H1 (cell line): Measurements from ENCODE around the gene DHX32. TPM values are rescaled to one million over a fixed set of nuclear protein-coding genes. Genes with fewer than 3 reads are reported as not detected.

ENCODE experiments used
- CTCF ChIA-PET: fragments of 300-600 bp; sonication (Branson Sonifier 250); formaldehyde crosslinking; loops from one replicate; lab custom pipeline; 2021; ENCODE audit not compliant: partially characterized antibody; lab: Charles Lee
- POLR2A ChIA-PET: fragments of 300-600 bp; sonication (Branson Sonifier 250); formaldehyde crosslinking; loops from one replicate; lab custom pipeline; 2021; ENCODE audit warnings: inconsistent platforms; ENCODE audit not compliant: partially characterized antibody; lab: Charles Lee
- DNase-seq, 2 experiments: peaks; one replicate each; pipeline versions ENCODE4 v3.0.0 to v3.0.0-alpha.2; 2010 to 2022; ENCODE audit warnings: low spot score in 2 of 2, low read depth in 1 of 2, mixed read lengths in 1 of 2
- FAIRE-seq: peaks from 2 replicates; lab custom pipeline; 2011; peaks lifted over from hg19 to GRCh38; lab: Jason Lieb, UNC
- H2AFZ ChIP-seq: 2 replicates; pipeline ENCODE4 v1.8.1; 2012; ENCODE audit warnings: low read length, inconsistent platforms
- H2AK5ac ChIP-seq: 2 replicates; pipeline ENCODE4 v1.6.1; 2013; ENCODE audit warnings: low read depth, low read length
- H2BK120ac ChIP-seq: replicated peaks from 2 replicates; pipeline ENCODE3; 2013; ENCODE audit warnings: low read depth, low read length, inconsistent platforms
- H2BK12ac ChIP-seq: 2 replicates; pipeline ENCODE4 v1.6.1; 2013; ENCODE audit warnings: low read depth, low read length
- H2BK15ac ChIP-seq: 2 replicates; pipeline ENCODE4 v1.6.1; 2013; ENCODE audit warnings: low read length
- H2BK20ac ChIP-seq: 2 replicates; pipeline ENCODE4 v1.6.1; 2013; ENCODE audit warnings: low read length
- H2BK5ac ChIP-seq: 2 replicates; pipeline ENCODE4 v1.6.1; 2013; ENCODE audit warnings: low read depth, low read length
- H3K14ac ChIP-seq: 2 replicates; pipeline ENCODE4 v1.6.1; 2013; ENCODE audit warnings: inconsistent platforms; ENCODE audit not compliant: insufficient read length
- H3K18ac ChIP-seq: 2 replicates; pipeline ENCODE4 v1.6.1; 2013; ENCODE audit warnings: low read length; ENCODE audit errors: extremely low read depth
- H3K23ac ChIP-seq: 2 replicates; pipeline ENCODE4 v1.6.1; 2013; ENCODE audit warnings: inconsistent platforms; ENCODE audit not compliant: insufficient read length
- H3K23me2 ChIP-seq: 2 replicates; pipeline ENCODE4 v1.6.1; 2013; ENCODE audit warnings: low read depth, low read length
- H3K27ac ChIP-seq: 2 replicates; pipeline ENCODE4 v1.6.1; 2011; ENCODE audit warnings: low read depth, low read length, inconsistent platforms
- H3K27me3 ChIP-seq, 4 experiments: replicated peaks in 1 of 4; 1 replicate in 1 of 4; 2 replicates in 3 of 4; pipeline versions ENCODE4 v1.6.1 to v1.8.1; 2011 to 2013; ENCODE audit warnings: low read length in 3 of 4, mild to moderate bottlenecking in 3 of 4, inconsistent platforms in 2 of 4, mixed read lengths in 2 of 4, moderate library complexity in 1 of 4; ENCODE audit not compliant: control insufficient read depth in 3 of 4, insufficient read depth in 3 of 4; ENCODE audit errors: extremely low read depth in 1 of 4
- H3K36me3 ChIP-seq, 4 experiments: 2 replicates each; pipeline versions ENCODE4 v1.6.1 to v1.8.1; 2011 to 2013; ENCODE audit warnings: mild to moderate bottlenecking in 4 of 4, low read length in 3 of 4, moderate library complexity in 2 of 4, control low read depth in 1 of 4, inconsistent platforms in 1 of 4; ENCODE audit not compliant: insufficient read depth in 4 of 4, control insufficient read depth in 2 of 4
- H3K4ac ChIP-seq: replicated peaks from 2 replicates; pipeline ENCODE3; 2013; ENCODE audit warnings: low read length, low read depth, mixed read lengths, inconsistent platforms; ENCODE audit not compliant: insufficient read length
- H3K4me1 ChIP-seq, 4 experiments: replicated peaks in 1 of 4; 1 replicate in 1 of 4; 2 replicates in 3 of 4; pipeline versions ENCODE4 v1.6.1 to v1.8.1; 2011 to 2013; ENCODE audit warnings: low read length in 3 of 4, inconsistent platforms in 2 of 4, mixed read lengths in 1 of 4; ENCODE audit not compliant: insufficient read depth in 4 of 4, control insufficient read depth in 3 of 4
- H3K4me2 ChIP-seq, 2 experiments: 2 replicates each; pipeline versions ENCODE4 v1.6.1 to v1.8.1; 2011 to 2013; ENCODE audit warnings: low read depth in 2 of 2, low read length in 2 of 2, control low read depth in 1 of 2, inconsistent platforms in 1 of 2, mild to moderate bottlenecking in 1 of 2; ENCODE audit not compliant: insufficient read depth in 1 of 2
- H3K4me3 ChIP-seq, 4 experiments: fragments of 200-600, 300-600 bp in 1 of 4; sonication (generic), shearing (Covaris generic), sonication (Bioruptor Twin) in 1 of 4; 2 replicates each; pipeline versions ENCODE4 v1.5.1 to v1.8.1; 2011 to 2016; ENCODE audit warnings: low read length in 4 of 4, low read depth in 3 of 4, control low read depth in 2 of 4, inconsistent platforms in 2 of 4, mild to moderate bottlenecking in 2 of 4, mixed read lengths in 1 of 4, moderate library complexity in 1 of 4; ENCODE audit not compliant: insufficient read depth in 2 of 4; ENCODE audit errors: extremely low read depth in 1 of 4
- H3K56ac ChIP-seq: replicated peaks from 2 replicates; pipeline ENCODE3; 2013; ENCODE audit warnings: low read depth, mild to moderate bottlenecking, mixed read lengths, low read length, inconsistent platforms; ENCODE audit not compliant: insufficient read length
- H3K79me1 ChIP-seq: 2 replicates; pipeline ENCODE4 v1.6.1; 2013; ENCODE audit warnings: low read depth, low read length, control low read depth
- H3K79me2 ChIP-seq, 2 experiments: 2 replicates each; pipeline versions ENCODE4 v1.6.1 to v1.8.1; 2012 to 2013; ENCODE audit warnings: low read length in 2 of 2, mild to moderate bottlenecking in 2 of 2, inconsistent platforms in 1 of 2; ENCODE audit not compliant: insufficient read depth in 2 of 2, control insufficient read depth in 1 of 2
- H3K9ac ChIP-seq, 4 experiments: replicated peaks in 1 of 4; 1 replicate in 1 of 4; 2 replicates in 3 of 4; pipeline versions ENCODE4 v1.6.1 to v1.8.1; 2011 to 2013; ENCODE audit warnings: low read depth in 3 of 4, low read length in 3 of 4, control low read depth in 2 of 4, mild to moderate bottlenecking in 2 of 4, moderate library complexity in 2 of 4, inconsistent platforms in 1 of 4; ENCODE audit errors: extremely low read depth in 1 of 4
- H3K9me3 ChIP-seq, 2 experiments: 2 replicates each; pipeline versions ENCODE4 v1.6.1 to v1.8.1; 2012 to 2013; ENCODE audit warnings: mild to moderate bottlenecking in 2 of 2, moderate library complexity in 2 of 2, control low read depth in 1 of 2, inconsistent platforms in 1 of 2, low read depth in 1 of 2, low read length in 1 of 2, mixed read lengths in 1 of 2; ENCODE audit not compliant: insufficient read depth in 2 of 2
- H4K20me1 ChIP-seq, 2 experiments: replicated peaks in 1 of 2; 2 replicates each; pipeline versions ENCODE3 to v1.8.1; 2011 to 2013; ENCODE audit warnings: inconsistent platforms in 2 of 2, low read length in 2 of 2, mild to moderate bottlenecking in 1 of 2; ENCODE audit not compliant: insufficient read depth in 2 of 2, control insufficient read depth in 1 of 2
- H4K5ac ChIP-seq: 2 replicates; pipeline ENCODE4 v1.6.1; 2013; ENCODE audit warnings: low read length, low read depth, mixed read lengths, inconsistent platforms; ENCODE audit not compliant: insufficient read length
- H4K8ac ChIP-seq: 2 replicates; pipeline ENCODE4 v1.8.0; 2013; ENCODE audit warnings: mild to moderate bottlenecking, moderate library complexity, low read length, inconsistent platforms; ENCODE audit not compliant: insufficient read depth; ENCODE audit errors: extremely low read depth
- H4K91ac ChIP-seq: replicated peaks from 2 replicates; pipeline ENCODE3; 2013; ENCODE audit warnings: low read length, mixed read lengths, inconsistent platforms; ENCODE audit not compliant: insufficient read length
- MAFK ChIP-seq: IDR thresholded peaks from 2 replicates; pipeline ENCODE4 v1.6.1; 2012; ENCODE audit warnings: low read depth, mild to moderate bottlenecking, improper control_type of control experiment, low read length
- WGBS, 2 experiments: shearing (Covaris generic) in 1 of 2; methylation state at CpG; one replicate each; pipeline versions ENCODE4 v1.1.6 to v1.1.7; 2013 to 2015; ENCODE audit warnings: low lambda C conversion rate in 2 of 2, mixed read lengths in 2 of 2, inconsistent platforms in 1 of 2, low coverage in 1 of 2, missing lambda C conversion rate in 1 of 2; ENCODE audit not compliant: insufficient replicate concordance in 2 of 2, insufficient coverage in 1 of 2, insufficient read length in 1 of 2; ENCODE audit errors: extremely low coverage in 1 of 2, missing lambda C conversion rate in 1 of 2; 5-methylcytosine and 5-hydroxymethylcytosine counted together
- polyA plus RNA-seq, 7 experiments: library from polyadenylated mRNA; depleted of rRNA in 3 of 7; stranded (reverse) in 5 of 7; unstranded in 2 of 7; fragments of >200 nt in 5 of 7; fragments of 200-250 nt in 2 of 7; gene quantifications; 1 replicate in 5 of 7; 2 replicates in 1 of 7; 4 replicates in 1 of 7; pipeline versions ENCODE4 v1.2.1 to v1.2.3, GENCODE V29; 2011 to 2013; ENCODE audit warnings: missing spikeins in 2 of 7, mixed read lengths in 2 of 7
- total RNA-seq: library from RNA; stranded (reverse); fragmentation: NEBNext Ultra II Directional; extraction: Animal tissue kit (Norgen Biotek cat#: 25700); gene quantifications from 2 replicates; pipeline ENCODE4 v1.2.1, GENCODE V29; 2021

DHX32 gene
- total and polyA plus RNA-seq, 2 of the 8 experiments (the other 6 are each of a cell fraction or from before 2014, with no cell fraction given): 12.4 to 15.8 TPM

DNA sequence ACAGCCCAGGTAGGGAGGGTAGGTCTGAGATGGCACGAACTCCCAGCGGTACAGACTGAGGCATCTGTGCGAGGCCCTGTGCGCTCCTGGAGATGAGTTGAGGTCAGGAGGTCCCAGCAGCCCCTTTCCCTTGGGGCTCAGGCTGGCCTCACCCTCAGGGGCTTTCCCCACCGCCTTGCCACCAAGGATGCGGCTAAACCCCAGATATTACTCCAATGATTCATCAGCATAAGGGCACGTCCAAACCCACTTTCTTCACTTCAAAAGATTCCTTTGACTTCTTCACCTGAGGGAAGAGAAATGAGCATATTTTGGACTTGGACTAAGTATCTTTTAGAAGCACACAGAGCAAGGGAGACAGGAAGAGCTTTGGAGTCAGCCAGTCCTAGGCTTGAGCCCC, 78.4 kb downstream of the DHX32 start:
- Histone ChIP-seq H3K18ac (no peak overlapping the region), H4K8ac (no peak overlapping the region), H3K27ac (no peak overlapping the region), H3K9ac (no peak overlapping the region), H3K9me3 (no peaks in the 10 kb centered on the region), H4K91ac (no peak overlapping the region), H2AK5ac (no peak overlapping the region), H3K14ac (no peak overlapping the region), H4K20me1 (peaks cover under 1 to 3% of the 10 kb centered on the region in 2 experiments), H3K4me1 (peaks cover 0 to 5% (median 0%) of the 10 kb centered on the region in 4 experiments; a peak in 1 of 7 replicates), H2AFZ (no peak overlapping the region), H2BK120ac (no peak overlapping the region), H2BK12ac (no peak overlapping the region), H3K4me2 (no peak overlapping the region), H2BK15ac (no peak overlapping the region), H4K5ac (no peak overlapping the region), H2BK20ac (no peak overlapping the region), H3K27me3 (no peaks in the 10 kb centered on the region), H3K23ac (no peak overlapping the region), H2BK5ac (no peak overlapping the region), H3K79me1 (no peaks in the 10 kb centered on the region), H3K4ac (no peak overlapping the region), H3K79me2 (no peaks in the 10 kb centered on the region), H3K56ac (no peak overlapping the region), H3K23me2 (no peaks in the 10 kb centered on the region), H3K36me3 (peaks cover 2 to 29% (median 17%) of the 10 kb centered on the region in 4 experiments; a peak in 7 of 8 replicates), H3K4me3 (no peak overlapping the region)
- FAIRE-seq: no peak
- DNase-seq: no peak
- TF ChIP-seq MAFK: no peak
- POLR2A ChIA-PET: no interaction called here
- CTCF ChIA-PET: interaction anchor here (1.1 kb wide), 1 partner anchor 66 kb away, joined by 3 read pairs; no protein-coding TSS in a partner anchor
- WGBS, 2 experiments: 89% methylated on average over 7 of the region's 7 CpGs; no CpG with 5 or more reads in 1 of the 2 experiments
